Neural cell (in vitro differentiated cells): ENCODE results near the gene AGBL1.

Source experiments
- EP300 ChIP-seq: fragments of 450-650 bp; conservative IDR thresholded peaks from 2 replicates; pipeline ENCODE4 v1.6.1; 2014; ENCODE audit warnings: antibody characterized with exemption, mild to moderate bottlenecking, moderate library complexity; ENCODE audit not compliant: poor library complexity, severe bottlenecking
- EZH2 ChIP-seq: fragments of 200-600, 300-800 bp; shearing (Covaris generic), sonication (generic); IDR thresholded peaks from 2 replicates; pipeline ENCODE4 v1.6.1; 2014; ENCODE audit warnings: antibody characterized with exemption, low read length, borderline replicate concordance, mild to moderate bottlenecking; ENCODE audit not compliant: insufficient read depth, poor library complexity, severe bottlenecking
- MXI1 ChIP-seq: fragments of 450-650 bp; conservative IDR thresholded peaks from 2 replicates; pipeline ENCODE4 v1.6.1; 2014; ENCODE audit warnings: antibody characterized with exemption, mild to moderate bottlenecking; ENCODE audit not compliant: poor library complexity, severe bottlenecking
- POLR2AphosphoS5 ChIP-seq: IDR thresholded peaks from 2 replicates; pipeline ENCODE4 v1.6.1; 2012
- REST ChIP-seq: IDR thresholded peaks from 2 replicates; pipeline ENCODE4 v1.6.1; 2012; ENCODE audit warnings: borderline replicate concordance
- SMC3 ChIP-seq: fragments of 450-650 bp; conservative IDR thresholded peaks from 2 replicates; pipeline ENCODE4 v1.6.1; 2014; ENCODE audit warnings: antibody characterized with exemption, mild to moderate bottlenecking, moderate library complexity; ENCODE audit not compliant: poor library complexity
- TF ChIP-seq, protein P1 (sequence below): fragments of 450-650 bp; IDR thresholded peaks from 2 replicates; pipeline ENCODE4 v1.5.1; 2014; ENCODE audit warnings: antibody characterized with exemption, mild to moderate bottlenecking, moderate library complexity; ENCODE audit not compliant: poor library complexity, severe bottlenecking

DNA sequence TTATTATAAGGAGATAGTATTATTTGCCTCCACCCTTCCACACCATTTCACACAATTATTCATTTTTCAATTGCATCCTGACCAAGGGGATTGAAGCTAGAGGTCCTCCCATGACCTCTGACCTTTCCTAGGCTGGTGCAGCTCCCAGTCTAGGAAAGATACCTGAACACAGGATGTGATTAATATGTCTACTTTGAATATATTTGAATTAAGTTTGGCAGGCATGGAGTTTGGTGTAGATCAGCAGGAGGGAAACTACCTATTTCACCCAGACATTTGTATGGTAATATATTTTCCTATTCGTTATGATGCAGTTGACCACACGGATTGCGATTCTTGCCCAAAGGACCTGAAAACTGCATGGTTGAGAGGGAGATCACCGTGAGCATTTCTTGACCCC, 596.3 kb downstream of the AGBL1 start:
- TF ChIP-seq EP300 (no peak), POLR2AphosphoS5 (no peak), SMC3 (no peak), EZH2 (no peak), REST (no peak), MXI1 (no peak)
- TF ChIP-seq, protein P1, sequence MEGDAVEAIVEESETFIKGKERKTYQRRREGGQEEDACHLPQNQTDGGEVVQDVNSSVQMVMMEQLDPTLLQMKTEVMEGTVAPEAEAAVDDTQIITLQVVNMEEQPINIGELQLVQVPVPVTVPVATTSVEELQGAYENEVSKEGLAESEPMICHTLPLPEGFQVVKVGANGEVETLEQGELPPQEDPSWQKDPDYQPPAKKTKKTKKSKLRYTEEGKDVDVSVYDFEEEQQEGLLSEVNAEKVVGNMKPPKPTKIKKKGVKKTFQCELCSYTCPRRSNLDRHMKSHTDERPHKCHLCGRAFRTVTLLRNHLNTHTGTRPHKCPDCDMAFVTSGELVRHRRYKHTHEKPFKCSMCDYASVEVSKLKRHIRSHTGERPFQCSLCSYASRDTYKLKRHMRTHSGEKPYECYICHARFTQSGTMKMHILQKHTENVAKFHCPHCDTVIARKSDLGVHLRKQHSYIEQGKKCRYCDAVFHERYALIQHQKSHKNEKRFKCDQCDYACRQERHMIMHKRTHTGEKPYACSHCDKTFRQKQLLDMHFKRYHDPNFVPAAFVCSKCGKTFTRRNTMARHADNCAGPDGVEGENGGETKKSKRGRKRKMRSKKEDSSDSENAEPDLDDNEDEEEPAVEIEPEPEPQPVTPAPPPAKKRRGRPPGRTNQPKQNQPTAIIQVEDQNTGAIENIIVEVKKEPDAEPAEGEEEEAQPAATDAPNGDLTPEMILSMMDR = no peak
